Measurements from ENCODE around the gene ZNF816.
A peak's percentile ranks its signal among the peaks of the same experiment; 100 is the strongest.
"Not testable (repeated sequence)": the region's sequence is repeated elsewhere in the genome, so short reads cannot be mapped to it uniquely, and the experiment has no call there.

The ZNF816 gene

GRCh38 chr19:52942386-52943133 is 20.1 kb downstream of the ZNF816 start:
- peak overlapping the region; percentile 53 for H3K4me3 ChIP-seq (ENCODE audit: control insufficient read depth, low read depth, low read length)
- no peak for DNase-seq (ENCODE audit: low read depth)
- TF ChIP-seq, protein P1, sequence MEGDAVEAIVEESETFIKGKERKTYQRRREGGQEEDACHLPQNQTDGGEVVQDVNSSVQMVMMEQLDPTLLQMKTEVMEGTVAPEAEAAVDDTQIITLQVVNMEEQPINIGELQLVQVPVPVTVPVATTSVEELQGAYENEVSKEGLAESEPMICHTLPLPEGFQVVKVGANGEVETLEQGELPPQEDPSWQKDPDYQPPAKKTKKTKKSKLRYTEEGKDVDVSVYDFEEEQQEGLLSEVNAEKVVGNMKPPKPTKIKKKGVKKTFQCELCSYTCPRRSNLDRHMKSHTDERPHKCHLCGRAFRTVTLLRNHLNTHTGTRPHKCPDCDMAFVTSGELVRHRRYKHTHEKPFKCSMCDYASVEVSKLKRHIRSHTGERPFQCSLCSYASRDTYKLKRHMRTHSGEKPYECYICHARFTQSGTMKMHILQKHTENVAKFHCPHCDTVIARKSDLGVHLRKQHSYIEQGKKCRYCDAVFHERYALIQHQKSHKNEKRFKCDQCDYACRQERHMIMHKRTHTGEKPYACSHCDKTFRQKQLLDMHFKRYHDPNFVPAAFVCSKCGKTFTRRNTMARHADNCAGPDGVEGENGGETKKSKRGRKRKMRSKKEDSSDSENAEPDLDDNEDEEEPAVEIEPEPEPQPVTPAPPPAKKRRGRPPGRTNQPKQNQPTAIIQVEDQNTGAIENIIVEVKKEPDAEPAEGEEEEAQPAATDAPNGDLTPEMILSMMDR (IDR thresholded peaks at IDR 0.05; ENCODE audit: control insufficient read depth, insufficient read depth, low read depth, low read length, missing control alignments): no peak

- H3K4me3 ChIP-seq (ENCODE audit: control insufficient read depth, low read depth, low read length): peak overlapping the region; percentile 53
- TF ChIP-seq, protein P1 (IDR thresholded peaks at IDR 0.05; ENCODE audit: control insufficient read depth, insufficient read depth, low read depth, low read length, missing control alignments): no peak
- DNase-seq (ENCODE audit: low read depth): no peak
Measured at GRCh38 chr19:52941941-52942385, 20.7 kb downstream of the ZNF816 start.

GRCh38 chr19:52941523-52941922 is 21.2 kb downstream of the ZNF816 start:
- peak overlapping the region; percentile 53 for H3K4me3 ChIP-seq (ENCODE audit: control insufficient read depth, low read depth, low read length)
- DNase-seq (ENCODE audit: low read depth): not testable (repeated sequence)

GRCh38 chr19:52940905-52941304 is 21.8 kb downstream of the ZNF816 start:
- not testable (repeated sequence) for DNase-seq (ENCODE audit: low read depth); H3K4me3 ChIP-seq (ENCODE audit: control insufficient read depth, low read depth, low read length)

GRCh38 chr19:52938761-52939160 is 23.9 kb downstream of the ZNF816 start:
- TF ChIP-seq, protein P1 (IDR thresholded peaks at IDR 0.05; ENCODE audit: control insufficient read depth, insufficient read depth, low read depth, low read length, missing control alignments): no peak
- DNase-seq (ENCODE audit: low read depth): no peak
- no peak overlapping the region for H3K4me3 ChIP-seq (ENCODE audit: control insufficient read depth, low read depth, low read length)

DNA sequence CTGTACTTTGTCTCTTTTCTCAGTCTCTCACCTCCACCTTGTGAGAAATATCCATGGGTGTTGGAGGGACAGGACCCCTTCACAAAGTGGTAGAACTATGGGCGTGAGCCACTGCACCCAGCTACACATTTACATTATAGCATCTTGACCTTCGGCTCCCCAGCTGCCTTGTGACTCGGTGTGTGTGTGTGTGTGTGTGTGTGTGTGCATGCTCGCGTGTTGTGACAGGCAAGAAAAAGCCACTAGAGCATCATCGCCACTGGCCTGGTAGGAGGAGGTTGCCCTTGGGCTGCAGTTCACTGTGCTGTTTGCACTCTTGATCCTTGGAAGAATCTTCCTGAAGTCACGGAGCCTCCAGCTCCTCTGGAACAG is 25.7 kb downstream of the ZNF816 start:
- TF ChIP-seq, protein P1 (IDR thresholded peaks at IDR 0.05; ENCODE audit: control insufficient read depth, insufficient read depth, low read depth, low read length, missing control alignments): no peak
- no peak overlapping the region for H3K4me3 ChIP-seq (ENCODE audit: control insufficient read depth, low read depth, low read length)
- DNase-seq (ENCODE audit: low read depth): no peak

GRCh38 chr19:52936151-52936953 is 26.3 kb downstream of the ZNF816 start:
- no peak for DNase-seq (ENCODE audit: low read depth)
- no peak overlapping the region for H3K4me3 ChIP-seq (ENCODE audit: control insufficient read depth, low read depth, low read length)
- TF ChIP-seq, protein P1 (IDR thresholded peaks at IDR 0.05; ENCODE audit: control insufficient read depth, insufficient read depth, low read depth, low read length, missing control alignments): no peak
